Measurements from ENCODE around the gene KIF18B. TPM values are rescaled to one million over a fixed set of nuclear protein-coding genes. Genes with fewer than 3 reads are reported as not detected.

The KIF18B gene
- total RNA-seq, 2 experiments from 2014 or later: 42.2 to 126 TPM

- Histone ChIP-seq H3K36me3 (ENCODE audit: insufficient read depth, low read length) (no peaks in the 10 kb centered on the region), H3K4me2 (ENCODE audit: low read length) (no peak overlapping the region), H3K4me1 (ENCODE audit: insufficient read depth, low read length, poor library complexity, severe bottlenecking) (no peaks in the 10 kb centered on the region), H3K79me2 (ENCODE audit: insufficient read depth, low read depth, low read length) (no peaks in the 10 kb centered on the region), H3K9me3 (ENCODE audit: low read length) (no peaks in the 10 kb centered on the region), H3K27ac (ENCODE audit: low read depth, low read length, poor library complexity, severe bottlenecking) (no peak overlapping the region), H2AFZ (ENCODE audit: low read length) (no peak overlapping the region), H3K4me3 (ENCODE audit: low read depth, low read length, poor library complexity, severe bottlenecking) (no peak overlapping the region), H3K9me2 (ENCODE audit: insufficient read depth, low read length) (no peaks in the 10 kb centered on the region), H4K20me1 (ENCODE audit: insufficient read depth, low read length) (no peaks in the 10 kb centered on the region)
- intact Hi-C loops (cut with micrococcal nuclease; ENCODE audit: unreplicated experiment): no loop called here
- TF ChIP-seq EZH2phosphoT487 (IDR thresholded peaks at IDR 0.05; ENCODE audit: borderline replicate concordance, low read depth, low read length) (no peak), CTCF (conservative IDR thresholded peaks at IDR 0.05; ENCODE audit: low read length) (no peak)
- CTCF ChIA-PET (ENCODE audit: unreplicated experiment): interaction anchor here (1.2 kb wide), 1 partner anchor 56 kb away, joined by 3 read pairs; no protein-coding TSS in a partner anchor
- no TSS peak for BruUV-seq (replicated peaks)
- no peak for DNase-seq (ENCODE audit: low spot score)
- POLR2A ChIA-PET: interaction anchor here (0.6 kb wide), 1 partner anchor 410 kb away, joined by 3 read pairs; no protein-coding TSS in a partner anchor
Observed at GRCh38 chr17:44976206-44976605, 28.6 kb upstream of the KIF18B start.

GRCh38 chr17:44972953-44973352, 25.4 kb upstream of the KIF18B start:
- H3K9me2 ChIP-seq (ENCODE audit: insufficient read depth, low read length): no peaks in the 10 kb centered on the region
- no peaks in the 10 kb centered on the region for H3K36me3 ChIP-seq (ENCODE audit: insufficient read depth, low read length)
- peaks cover 5% of the 10 kb centered on the region for H3K4me1 ChIP-seq (ENCODE audit: insufficient read depth, low read length, poor library complexity, severe bottlenecking)
- no peak for DNase-seq (ENCODE audit: low spot score)
- BruUV-seq (replicated peaks): no TSS peak
- H3K79me2 ChIP-seq (ENCODE audit: insufficient read depth, low read depth, low read length): no peaks in the 10 kb centered on the region
- no peak overlapping the region for H3K4me2 ChIP-seq (ENCODE audit: low read length)
- ChIA-PET CTCF (ENCODE audit: unreplicated experiment) (no interaction called here), POLR2A (no interaction called here)
- no peak overlapping the region for H3K27ac ChIP-seq (ENCODE audit: low read depth, low read length, poor library complexity, severe bottlenecking)
- TF ChIP-seq CTCF (conservative IDR thresholded peaks at IDR 0.05; ENCODE audit: low read length) (no peak), EZH2phosphoT487 (IDR thresholded peaks at IDR 0.05; ENCODE audit: borderline replicate concordance, low read depth, low read length) (no peak)
- no peaks in the 10 kb centered on the region for H3K9me3 ChIP-seq (ENCODE audit: low read length)
- no peaks in the 10 kb centered on the region for H4K20me1 ChIP-seq (ENCODE audit: insufficient read depth, low read length)
- H3K4me3 ChIP-seq (ENCODE audit: low read depth, low read length, poor library complexity, severe bottlenecking): no peak overlapping the region
- H2AFZ ChIP-seq (ENCODE audit: low read length): no peak overlapping the region
- intact Hi-C loops (cut with micrococcal nuclease; ENCODE audit: unreplicated experiment): no loop called here

- no peak overlapping the region for H3K4me3 ChIP-seq (ENCODE audit: low read depth, low read length, poor library complexity, severe bottlenecking)
- CTCF ChIA-PET (ENCODE audit: unreplicated experiment): no interaction called here
- H3K4me2 ChIP-seq (ENCODE audit: low read length): no peak overlapping the region
Observed at GRCh38 chr17:44971776-44972483, 24.4 kb upstream of the KIF18B start.

More at GRCh38 chr17:44971776-44972483, 24.4 kb upstream of the KIF18B start:
- Histone ChIP-seq H3K36me3 (ENCODE audit: insufficient read depth, low read length) (no peaks in the 10 kb centered on the region), H4K20me1 (ENCODE audit: insufficient read depth, low read length) (no peaks in the 10 kb centered on the region), H3K27ac (ENCODE audit: low read depth, low read length, poor library complexity, severe bottlenecking) (no peak overlapping the region), H2AFZ (ENCODE audit: low read length) (no peak overlapping the region), H3K9me2 (ENCODE audit: insufficient read depth, low read length) (no peaks in the 10 kb centered on the region), H3K79me2 (ENCODE audit: insufficient read depth, low read depth, low read length) (no peaks in the 10 kb centered on the region), H3K4me1 (ENCODE audit: insufficient read depth, low read length, poor library complexity, severe bottlenecking) (peaks cover 5% of the 10 kb centered on the region), H3K9me3 (ENCODE audit: low read length) (no peaks in the 10 kb centered on the region)
- intact Hi-C loops (cut with micrococcal nuclease; ENCODE audit: unreplicated experiment): no loop called here
- no peak for TF ChIP-seq EZH2phosphoT487 (IDR thresholded peaks at IDR 0.05; ENCODE audit: borderline replicate concordance, low read depth, low read length)
- POLR2A ChIA-PET: interaction anchor here (0.7 to 1.0 kb wide), 2 partner anchors 16 to 48 kb away, joined by 3 to 4 read pairs; no protein-coding TSS in a partner anchor
- no TSS peak for BruUV-seq (replicated peaks)
- DNase-seq (ENCODE audit: low spot score): no peak

All from OCI-LY7 (cell line).